HG03066 (cell line): ENCODE measurements around the gene ARHGEF25.
"Not testable (repeated sequence)": the region's sequence is repeated elsewhere in the genome, so short reads cannot be mapped to it uniquely, and the experiment has no call there.

ENCODE experiments used
- ATAC-seq: cut with Tn5 transposase; IDR thresholded peaks from one replicate; pipeline ENCODE4 v1.9.1; 2021; ENCODE audit warnings: low read depth; ENCODE audit not compliant: unreplicated experiment

Gene ARHGEF25

GRCh38 chr12:57584690-57585089, 26.5 kb upstream of the ARHGEF25 start:
- no peak for ATAC-seq

DNA sequence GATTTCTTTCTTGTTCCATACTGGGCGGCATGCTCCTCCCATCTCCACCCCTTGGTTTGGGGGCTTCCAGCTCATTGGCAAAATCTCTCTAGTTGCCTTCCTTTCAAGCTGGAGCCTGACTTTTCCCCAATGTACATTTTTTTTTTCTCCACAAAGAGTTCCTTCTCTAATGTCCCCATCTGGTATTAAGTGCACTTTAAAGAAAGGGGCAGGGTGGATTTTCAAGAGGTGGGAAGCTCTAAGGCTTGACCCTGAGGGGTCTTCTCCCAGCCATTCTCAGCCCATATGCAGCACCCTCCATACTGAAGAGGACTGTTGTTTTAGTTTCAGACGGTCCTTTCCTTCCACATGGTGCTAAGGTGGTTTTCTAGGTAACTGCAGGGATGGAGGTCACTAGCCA, 26.1 kb upstream of the ARHGEF25 start:
- ATAC-seq, result no peak

DNA sequence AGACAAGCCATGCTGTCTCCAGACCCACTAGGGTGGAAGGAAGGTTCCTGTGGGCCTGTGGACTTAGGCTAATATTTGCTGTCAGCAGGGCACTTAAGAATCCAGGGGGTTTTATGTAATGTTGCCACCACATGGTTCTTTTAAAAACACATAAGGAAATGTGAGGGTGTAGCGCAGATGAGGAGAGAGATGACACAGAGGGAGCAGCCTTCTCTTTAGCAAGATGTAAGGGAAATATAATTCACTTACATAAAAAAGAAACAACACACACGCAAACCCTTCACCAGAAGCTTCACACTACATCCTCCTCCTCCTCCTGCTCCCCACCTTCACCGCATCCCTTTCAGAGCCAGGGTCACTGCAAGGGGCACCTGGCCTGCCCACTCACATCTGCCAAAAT, 25.1 kb upstream of the ARHGEF25 start:
- ATAC-seq, result no peak

- no peak for ATAC-seq
Observed at GRCh38 chr12:57586832-57587429, 24.3 kb upstream of the ARHGEF25 start.

GRCh38 chr12:57588951-57589610, 22.2 kb upstream of the ARHGEF25 start:
- not testable (repeated sequence) for ATAC-seq

DNA sequence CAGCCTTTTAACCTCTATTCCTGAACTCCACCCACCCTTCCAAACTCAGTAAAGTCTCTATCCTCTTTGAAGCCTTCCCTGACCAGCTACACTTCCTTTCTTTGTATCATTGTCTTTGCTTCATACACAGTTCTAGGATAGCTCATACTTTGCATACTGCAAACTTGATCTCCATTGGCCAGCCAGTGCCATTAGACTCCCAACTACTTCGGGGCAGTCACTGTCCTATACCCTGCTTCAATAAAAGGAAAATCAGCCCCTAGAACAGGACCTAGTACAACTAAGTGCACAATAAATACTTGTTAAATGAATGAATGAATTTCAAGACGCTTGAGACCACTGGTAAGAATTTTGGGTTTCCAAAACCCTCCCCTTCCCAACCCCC, 20.8 kb upstream of the ARHGEF25 start:
- no peak for ATAC-seq

DNA sequence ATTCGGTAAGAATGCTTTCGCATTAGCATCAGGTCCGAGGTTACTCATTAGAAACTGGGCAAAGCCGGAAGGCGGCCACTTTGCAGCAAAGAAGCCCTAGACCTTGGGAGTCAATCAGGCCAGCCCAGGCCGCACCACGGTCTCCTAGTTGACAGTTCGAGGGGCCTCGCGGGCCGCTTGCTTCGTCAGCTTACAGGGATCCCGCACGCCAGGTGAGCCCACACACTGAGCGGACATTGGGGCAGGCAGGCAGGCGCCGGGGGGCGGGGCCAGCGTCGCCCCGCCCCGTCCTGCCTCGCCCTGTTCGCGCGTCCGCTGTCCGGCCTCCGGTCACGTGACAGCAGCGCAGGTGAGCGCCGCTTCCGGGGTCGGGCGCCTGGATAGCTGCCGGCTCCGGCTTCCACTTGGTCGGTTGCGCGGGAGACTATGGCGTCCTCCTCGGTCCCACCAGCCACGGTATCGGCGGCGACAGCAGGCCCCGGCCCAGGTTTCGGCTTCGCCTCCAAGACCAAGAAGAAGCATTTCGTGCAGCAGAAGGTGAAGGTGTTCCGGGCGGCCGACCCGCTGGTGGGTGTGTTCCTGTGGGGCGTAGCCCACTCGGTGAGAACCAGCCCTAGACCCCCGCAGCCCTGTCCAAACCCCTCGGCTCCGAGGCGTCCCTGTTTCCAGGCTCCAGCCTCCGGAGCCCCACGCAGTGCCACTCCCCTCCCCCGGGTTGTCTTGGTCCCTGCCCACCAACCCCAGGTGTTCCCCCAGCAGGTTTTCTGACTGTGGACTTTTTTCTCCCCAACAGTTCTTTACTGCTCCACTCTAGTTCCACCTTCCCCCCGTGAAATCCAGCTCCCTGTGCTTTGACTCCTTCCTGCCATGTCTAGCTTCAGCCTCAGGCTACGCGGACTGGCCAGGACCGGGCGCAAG, 20.1 kb upstream of the ARHGEF25 start, which contains the start of gene PIP4K2C:
TSS of gene PIP4K2C (plus strand) at position 329 of the 918 bp plus-strand sequence. CDS start at position 427, 98 bp downstream.
- ATAC-seq, result peak; percentile 95

DNA sequence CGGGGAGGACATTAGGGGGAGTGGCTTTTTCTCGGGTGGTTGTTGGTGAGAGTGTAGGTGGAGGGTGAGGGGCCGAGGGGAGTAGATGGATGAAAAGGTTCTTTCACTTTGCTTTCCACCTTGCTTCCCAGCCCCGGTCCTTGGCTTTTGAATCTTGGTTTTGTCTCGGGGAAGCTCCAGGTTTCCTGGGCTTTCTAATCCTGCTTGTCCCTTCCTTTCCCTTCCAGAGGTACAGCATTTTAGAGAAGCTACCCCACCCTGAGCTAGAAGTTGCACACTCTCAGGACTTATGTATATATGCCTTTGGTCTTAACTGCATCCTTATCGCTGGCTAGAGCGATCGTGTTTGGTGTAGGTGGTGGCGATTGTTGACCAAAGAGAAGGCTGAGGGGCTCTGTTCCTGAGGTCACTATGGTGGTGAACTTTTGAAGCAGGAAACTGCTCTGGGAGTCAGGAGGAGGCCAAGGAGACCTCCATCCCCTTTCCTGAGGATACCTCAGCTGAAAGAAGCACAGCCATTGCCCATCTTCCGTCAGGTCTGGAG, 19.4 kb upstream of the ARHGEF25 start:
- ATAC-seq, result no peak

DNA sequence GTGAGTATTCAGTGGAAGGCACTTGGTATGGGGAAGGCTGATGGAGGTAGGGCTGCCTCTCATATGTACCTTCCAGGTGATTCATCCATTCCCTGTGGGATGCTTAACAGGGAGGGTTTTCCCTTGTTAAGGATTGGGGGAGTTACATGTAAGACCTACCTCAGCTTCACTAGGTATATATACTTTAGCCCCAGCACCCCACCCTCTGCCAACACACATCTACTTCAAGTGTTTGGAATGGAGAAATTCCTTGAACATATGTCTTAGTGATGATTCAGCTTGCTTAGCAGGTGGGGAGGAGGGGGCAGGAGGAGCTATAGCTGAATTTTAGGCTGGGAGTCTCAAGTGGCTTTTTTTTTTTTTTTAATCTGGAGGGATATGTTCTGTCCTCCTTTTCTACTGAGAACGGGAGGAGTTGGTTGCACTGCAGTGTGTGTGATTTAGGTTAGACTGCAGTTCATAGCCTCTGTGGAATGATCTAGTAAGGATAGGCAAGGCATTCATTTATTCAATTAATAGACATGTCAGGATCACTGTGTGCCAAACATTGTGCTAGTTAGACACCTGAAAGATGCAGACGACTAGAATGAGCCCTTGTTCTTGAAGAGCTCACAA, 18.6 kb upstream of the ARHGEF25 start:
- no peak for ATAC-seq

- ATAC-seq, result no peak
Observed at GRCh38 chr12:57593187-57593586, 18.0 kb upstream of the ARHGEF25 start.

DNA sequence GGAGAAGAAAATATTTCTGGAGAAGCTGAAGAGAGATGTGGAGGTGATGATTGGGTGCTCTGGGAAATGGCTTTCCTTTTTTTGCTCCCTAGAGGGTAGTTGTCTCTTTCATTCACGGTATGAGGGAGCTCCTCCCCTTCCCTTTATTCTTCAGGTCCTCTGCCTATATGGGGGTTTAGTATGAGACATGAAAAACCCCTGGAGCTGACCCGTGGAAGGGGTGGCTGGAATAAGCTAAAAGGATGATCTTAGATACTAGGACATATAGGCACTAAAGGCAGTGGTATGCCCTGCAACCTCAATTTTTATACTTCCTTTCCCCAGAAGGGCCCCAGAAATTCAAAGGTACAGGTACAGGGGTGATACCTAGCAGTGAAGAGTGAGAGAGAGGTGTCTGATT, 10.8 kb upstream of the ARHGEF25 start:
- no peak for ATAC-seq

DNA sequence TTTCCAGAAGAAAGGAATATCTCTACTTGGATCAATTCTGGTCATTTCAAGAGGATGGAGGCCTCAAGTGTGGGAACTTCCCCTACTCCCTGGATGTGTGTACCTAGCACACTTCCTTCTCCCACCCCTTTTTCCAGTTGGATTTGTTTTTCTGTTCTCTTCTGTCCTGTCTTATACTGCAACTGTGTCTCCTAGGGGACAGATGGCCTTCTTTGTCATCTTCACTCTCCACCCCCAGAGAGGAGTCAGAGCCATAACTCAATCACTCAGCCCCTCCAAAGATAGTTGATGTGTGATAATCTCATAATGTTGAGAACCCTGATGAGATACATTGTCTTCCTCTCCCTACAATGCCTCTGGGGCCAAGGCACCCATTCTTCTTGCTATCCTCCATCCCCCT, 8.7 kb upstream of the ARHGEF25 start:
- no peak for ATAC-seq

- no peak for ATAC-seq
Observed at GRCh38 chr12:57603324-57603723, 7.9 kb upstream of the ARHGEF25 start.

DNA sequence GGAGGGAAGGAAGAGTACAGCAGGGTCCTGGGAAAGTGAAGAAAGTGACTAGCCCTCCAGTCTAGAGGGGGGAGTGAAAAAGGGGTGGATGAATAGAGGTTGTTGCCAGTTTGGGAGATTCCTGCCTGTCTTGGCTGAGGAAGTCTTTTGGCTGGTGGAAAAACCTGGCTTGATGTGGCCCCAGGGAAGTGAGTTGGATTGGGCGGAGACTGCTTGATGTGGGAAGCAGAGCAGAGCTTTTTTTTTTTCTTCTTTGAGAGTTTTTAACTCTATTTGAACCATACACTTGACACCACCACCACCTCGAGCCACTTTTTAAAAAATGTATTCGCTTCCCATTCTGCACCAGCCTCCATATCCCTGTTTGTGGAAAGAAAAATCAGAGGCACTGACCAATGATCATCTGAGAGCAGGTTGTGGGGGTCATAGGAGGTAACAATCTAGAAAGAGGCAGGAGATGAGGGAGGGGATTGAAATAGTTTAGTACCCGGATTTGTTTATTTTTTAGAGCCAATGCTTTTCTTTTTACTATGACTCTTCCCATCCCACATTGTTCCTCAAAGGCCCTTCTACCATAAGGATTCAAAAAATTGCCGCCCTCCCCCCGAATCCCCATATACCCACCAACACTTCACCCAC, 7.3 kb upstream of the ARHGEF25 start:
- ATAC-seq, result no peak

DNA sequence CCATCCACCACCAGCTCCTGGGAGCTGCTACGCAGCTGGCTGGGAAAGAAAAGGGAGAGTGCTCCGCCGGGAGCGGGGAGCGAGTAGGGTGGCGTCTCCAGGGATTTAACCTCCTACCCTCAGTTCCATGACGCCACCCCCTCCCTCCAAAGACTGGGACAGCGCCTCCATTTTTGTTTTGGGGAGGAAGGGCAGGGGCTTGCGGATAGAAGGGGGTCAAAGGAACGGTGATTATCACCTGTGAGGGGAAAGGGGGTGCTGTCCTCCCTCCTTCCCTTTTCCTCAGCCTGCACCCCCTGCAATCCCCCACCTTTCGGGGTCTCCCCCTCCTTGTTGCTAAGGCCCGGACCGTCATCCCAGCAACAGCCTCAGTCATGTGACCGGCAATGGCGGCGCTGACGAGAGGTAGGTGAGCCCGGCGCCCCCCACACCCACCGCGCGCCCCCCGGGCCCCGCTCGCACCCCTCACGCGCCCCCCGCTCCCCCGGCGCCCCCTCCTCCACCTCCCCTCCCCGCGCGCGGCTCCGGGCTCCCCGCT, 6.7 kb upstream of the ARHGEF25 start, which contains the start of gene DTX3:
TSS of gene DTX3 (plus strand) at position 371 of the 538 bp plus-strand sequence. CDS start 1,694 bp downstream, outside the sequence.
- no peak for ATAC-seq

- no peak for ATAC-seq
Observed at GRCh38 chr12:57604992-57605810, 6.0 kb upstream of the ARHGEF25 start.

GRCh38 chr12:57605811-57606311, 5.4 kb upstream of the ARHGEF25 start:
- no peak for ATAC-seq

GRCh38 chr12:57606399-57606798, 4.8 kb upstream of the ARHGEF25 start:
- ATAC-seq, result no peak

GRCh38 chr12:57606821-57607220, 4.4 kb upstream of the ARHGEF25 start:
- ATAC-seq, result no peak
